ENCODE results near the gene TMEM202.

DNA sequence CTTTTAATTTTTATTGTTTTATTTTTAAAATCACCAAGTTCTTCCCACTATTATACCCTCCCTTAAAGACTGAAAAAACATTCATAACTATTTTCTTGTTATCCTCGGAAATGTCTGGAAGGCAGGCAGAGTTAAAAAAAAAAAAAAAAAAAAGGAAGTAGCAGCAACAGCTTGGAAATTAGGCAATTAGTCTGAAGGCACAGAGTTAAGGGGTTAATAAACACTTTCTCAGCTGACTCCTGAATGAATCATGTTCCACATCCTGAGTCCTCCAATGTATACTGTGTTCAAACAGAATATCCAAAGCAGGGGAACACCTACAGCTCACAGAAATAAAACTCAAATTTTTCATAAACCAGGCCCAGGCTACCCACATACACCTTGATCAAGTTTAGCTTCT lies 28.1 kb upstream of the TMEM202 start:
- TF ChIP-seq POLR2A (IDR thresholded peaks at IDR 0.05) (no peak), CTCF (IDR thresholded peaks at IDR 0.05) (no peak)
